H1 (cell line): ENCODE measurements around the gene ATP11A.

Experiments
- CBX5 ChIP-seq: fragments of 300-800, 300-1000 bp; sonication (generic); IDR thresholded peaks from 2 replicates; pipeline ENCODE4 v1.7.1; 2016; ENCODE audit warnings: antibody characterized with exemption, low read length, low read depth
- CEBPB ChIP-seq: IDR thresholded peaks from 2 replicates; pipeline ENCODE4 v1.6.1; 2012; ENCODE audit warnings: low read depth, low read length
- CTCF ChIP-seq, 3 experiments: IDR thresholded peaks; 1 replicate in 2 of 3; 2 replicates in 1 of 3; pipeline versions ENCODE4 v1.5.1 to v1.6.1; 2011; ENCODE audit warnings: low read length in 3 of 3, mild to moderate bottlenecking in 3 of 3, inconsistent platforms in 2 of 3, low read depth in 1 of 3, moderate library complexity in 1 of 3; ENCODE audit not compliant: insufficient read depth in 1 of 3; ENCODE audit errors: control extremely low read depth in 1 of 3
- EZH2 ChIP-seq: fragments of 200-600 bp; sonication (generic); IDR thresholded peaks from 2 replicates; pipeline ENCODE4 v1.7.1; 2012; ENCODE audit warnings: low read depth, mild to moderate bottlenecking, moderate library complexity, low read length, inconsistent platforms; ENCODE audit not compliant: severe bottlenecking
- HDAC6 ChIP-seq: IDR thresholded peaks from one replicate; pipeline ENCODE4 v1.7.1; 2012; ENCODE audit warnings: low read depth, mild to moderate bottlenecking, inconsistent platforms, low read length, moderate library complexity
- JUN ChIP-seq: IDR thresholded peaks from 2 replicates; pipeline ENCODE4 v1.6.1; 2011; ENCODE audit warnings: low read depth, mild to moderate bottlenecking, improper control_type of control experiment, low read length
- NANOG ChIP-seq: IDR thresholded peaks from 2 replicates; pipeline ENCODE4 v1.6.1; 2011; ENCODE audit warnings: low read length, low read depth, mild to moderate bottlenecking, inconsistent platforms; ENCODE audit not compliant: insufficient read depth, poor library complexity, severe bottlenecking
- NRF1 ChIP-seq: IDR thresholded peaks from 2 replicates; pipeline ENCODE4 v1.6.1; 2011; ENCODE audit warnings: mild to moderate bottlenecking, low read depth, low read length, improper control_type of control experiment
- POLR2AphosphoS5 ChIP-seq: IDR thresholded peaks from 2 replicates; pipeline ENCODE4 v1.6.1; 2011; ENCODE audit warnings: low read depth, low read length
- RAD21 ChIP-seq, 2 experiments: IDR thresholded peaks in 1 of 2; conservative IDR thresholded peaks in 1 of 2; 2 replicates each; pipeline ENCODE4 v1.6.1; 2011; ENCODE audit warnings: low read depth in 2 of 2, low read length in 2 of 2, improper control_type of control experiment in 1 of 2, inconsistent platforms in 1 of 2, mild to moderate bottlenecking in 1 of 2, moderate library complexity in 1 of 2
- RFX5 ChIP-seq: IDR thresholded peaks from 2 replicates; pipeline ENCODE4 v1.6.1; 2011; ENCODE audit warnings: low read depth, low read length, improper control_type of control experiment, borderline replicate concordance
- SIX5 ChIP-seq: IDR thresholded peaks from 2 replicates; pipeline ENCODE4 v1.6.1; 2011; ENCODE audit warnings: mild to moderate bottlenecking, low read depth, low read length
- TAF7 ChIP-seq: optimal IDR thresholded peaks from 2 replicates; pipeline ENCODE3; 2011; ENCODE audit warnings: low read depth, mild to moderate bottlenecking, inconsistent platforms, low read length, moderate library complexity, borderline replicate concordance
- TF ChIP-seq, protein P1 (sequence below): IDR thresholded peaks from 2 replicates; pipeline ENCODE4 v1.6.1; 2012; ENCODE audit warnings: inconsistent platforms

- TF ChIP-seq CTCF (IDR thresholded peaks at IDR 0.05; ENCODE audit: control extremely low read depth in 1 of 3, insufficient read depth in 1 of 3, low read depth in 1 of 3, low read length in 3 of 3) (no peak), SIX5 (no peak), CBX5 (no peak), TAF7 (no peak), POLR2AphosphoS5 (no peak), RFX5 (no peak), RAD21 (IDR thresholded peaks at IDR 0.05 in 1 of 2, conservative IDR thresholded peaks at IDR 0.05 in 1 of 2; ENCODE audit: low read depth in 2 of 2, low read length in 2 of 2) (no peak), NRF1 (no peak), CEBPB (no peak), NANOG (no peak), JUN (no peak), EZH2 (no peak), HDAC6 (no peak)
- TF ChIP-seq, protein P1, sequence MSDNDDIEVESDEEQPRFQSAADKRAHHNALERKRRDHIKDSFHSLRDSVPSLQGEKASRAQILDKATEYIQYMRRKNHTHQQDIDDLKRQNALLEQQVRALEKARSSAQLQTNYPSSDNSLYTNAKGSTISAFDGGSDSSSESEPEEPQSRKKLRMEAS, result no peak
These were observed 37.7 kb downstream of the ATP11A start for GRCh38 chr13:112727581-112727980.
